GM19193 (cell line): Measurements from ENCODE around the gene TBC1D32.

ENCODE experiments used
- POLR2A ChIP-seq: IDR thresholded peaks from 4 replicates; pipeline ENCODE4 v1.6.1; 2011; ENCODE audit not compliant: insufficient read depth, insufficient read length; ENCODE audit errors: extremely low read depth

Gene TBC1D32

GRCh38 chr6:121263742-121264141, 70.5 kb downstream of the TBC1D32 start:
- TF ChIP-seq POLR2A: no peak

GRCh38 chr6:121260651-121261102, 73.6 kb downstream of the TBC1D32 start:
- TF ChIP-seq POLR2A: no peak

DNA sequence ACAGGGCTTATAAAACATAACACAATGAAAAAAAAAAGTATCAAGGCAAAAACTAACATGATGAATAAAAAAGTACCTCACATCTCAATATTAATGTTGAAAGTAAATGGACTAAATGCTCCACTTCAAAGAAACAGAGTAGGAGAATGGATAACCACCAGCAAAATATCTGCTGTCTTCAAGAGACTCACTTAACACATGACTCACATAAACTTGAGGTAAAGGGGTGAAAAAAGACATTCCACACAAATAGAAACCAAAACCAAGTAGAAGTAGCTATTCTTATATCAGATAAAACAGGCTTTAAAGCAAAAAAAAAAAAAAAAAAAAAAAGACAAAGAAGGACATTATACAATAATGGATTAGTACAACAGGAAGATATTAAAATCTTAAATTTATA, 86.9 kb downstream of the TBC1D32 start:
- TF ChIP-seq POLR2A: no peak

GRCh38 chr6:121242386-121242785, 91.9 kb downstream of the TBC1D32 start:
- TF ChIP-seq POLR2A: no peak

DNA sequence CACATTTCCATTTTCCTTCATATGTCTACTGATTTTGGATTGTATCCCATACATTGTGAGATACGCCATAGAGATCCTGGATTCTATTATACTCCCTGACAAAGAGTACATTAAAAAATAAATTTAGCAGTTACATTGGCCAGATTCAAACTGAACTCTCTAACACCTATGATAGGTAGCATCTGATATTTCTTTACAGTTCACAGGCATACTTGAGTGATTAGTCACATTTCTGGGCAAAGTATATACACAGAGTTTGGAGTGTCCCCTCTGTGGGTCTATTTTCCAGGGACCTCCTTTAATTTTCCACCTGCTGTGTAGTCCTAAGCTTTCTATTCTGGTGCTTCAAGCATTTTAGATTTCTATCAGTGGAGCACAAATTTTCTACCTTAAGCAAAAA, 96.4 kb downstream of the TBC1D32 start:
- no peak for TF ChIP-seq POLR2A

DNA sequence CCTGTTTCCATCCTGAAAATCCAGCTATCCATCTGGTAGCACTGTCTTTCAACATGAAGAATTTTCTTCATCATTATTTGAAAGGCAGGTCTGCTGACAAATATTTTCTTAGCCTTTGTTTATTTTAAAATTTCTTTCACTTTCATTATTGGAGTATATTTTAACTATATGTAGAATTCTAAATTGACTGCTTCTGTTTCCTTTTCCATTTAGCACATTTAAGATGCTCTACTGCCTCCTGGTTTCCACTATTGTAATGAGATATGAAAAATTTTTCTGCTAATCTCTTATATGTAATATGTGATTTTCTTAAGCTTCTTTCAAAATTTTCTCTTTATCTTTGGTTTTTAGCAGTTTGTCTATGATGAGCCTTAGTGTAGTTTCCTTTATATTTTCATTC, 97.3 kb downstream of the TBC1D32 start:
- no peak for TF ChIP-seq POLR2A

- no peak for TF ChIP-seq POLR2A
These were observed 98.9 kb downstream of the TBC1D32 start for GRCh38 chr6:121235386-121235785.

GRCh38 chr6:121223930-121224329, 110.3 kb downstream of the TBC1D32 start:
- TF ChIP-seq POLR2A: no peak

GRCh38 chr6:121223212-121223611, 111.1 kb downstream of the TBC1D32 start:
- TF ChIP-seq POLR2A: no peak

GRCh38 chr6:121222656-121223055, 111.6 kb downstream of the TBC1D32 start:
- no peak for TF ChIP-seq POLR2A

DNA sequence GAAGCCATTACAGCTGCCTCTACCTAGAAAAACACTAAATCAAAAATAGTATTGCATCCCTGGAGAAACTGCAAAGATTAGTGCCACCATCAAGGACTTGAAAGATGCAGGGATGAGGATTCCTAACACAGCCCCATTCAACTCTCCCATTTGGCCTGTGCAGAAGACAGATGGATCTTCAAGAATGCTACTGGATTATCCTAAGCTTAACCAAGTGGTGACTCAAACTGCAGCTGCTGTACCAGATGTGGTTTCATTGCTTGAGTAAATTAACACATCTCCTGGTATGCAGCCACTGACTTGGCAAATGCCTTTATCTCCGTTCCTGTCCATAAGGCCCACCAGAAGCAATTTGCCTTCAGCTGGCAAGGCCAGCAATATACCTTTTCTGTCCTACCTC, 117.4 kb downstream of the TBC1D32 start:
- no peak for TF ChIP-seq POLR2A

DNA sequence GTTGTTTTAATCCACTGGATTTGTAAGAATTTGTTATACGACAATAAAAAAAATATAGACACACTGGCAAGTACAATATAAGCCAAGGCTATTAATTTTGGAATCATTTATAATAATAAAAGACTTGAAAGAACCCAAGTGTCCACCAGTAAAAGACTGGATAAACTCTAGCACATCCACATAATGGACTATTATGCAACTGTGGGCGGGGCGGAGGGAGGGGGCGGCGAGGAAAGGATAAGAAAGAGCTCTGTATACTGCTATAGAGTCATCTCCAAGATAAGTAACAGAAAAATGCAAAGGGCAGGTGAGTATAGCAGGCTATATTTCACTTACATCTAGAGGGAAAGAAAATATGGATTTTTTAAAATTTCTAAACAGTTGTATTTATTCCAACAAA, 123.3 kb downstream of the TBC1D32 start:
- TF ChIP-seq POLR2A: no peak

DNA sequence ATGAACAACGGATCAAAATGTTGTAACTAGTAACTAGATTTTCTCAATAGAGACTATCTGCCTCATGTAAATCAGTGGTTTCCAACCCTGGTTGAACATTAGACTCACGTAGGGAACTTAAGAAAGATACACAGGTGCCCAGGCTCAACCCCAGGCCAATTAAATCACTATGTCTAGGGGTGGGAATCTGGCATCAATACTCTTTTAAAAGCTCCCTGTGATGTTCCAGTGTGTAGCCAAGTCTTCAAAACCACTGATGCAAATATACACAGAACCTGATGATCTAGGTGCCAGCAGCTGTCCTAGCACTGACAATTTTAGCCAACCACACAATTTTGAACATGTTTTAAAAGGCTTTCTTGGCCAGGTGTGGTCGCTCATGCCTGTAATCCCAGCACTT, 128.7 kb downstream of the TBC1D32 start:
- TF ChIP-seq POLR2A: no peak

- no peak for TF ChIP-seq POLR2A
These were observed 133.2 kb downstream of the TBC1D32 start for GRCh38 chr6:121201105-121201504.

GRCh38 chr6:121190122-121190521, 144.2 kb downstream of the TBC1D32 start:
- no peak for TF ChIP-seq POLR2A

DNA sequence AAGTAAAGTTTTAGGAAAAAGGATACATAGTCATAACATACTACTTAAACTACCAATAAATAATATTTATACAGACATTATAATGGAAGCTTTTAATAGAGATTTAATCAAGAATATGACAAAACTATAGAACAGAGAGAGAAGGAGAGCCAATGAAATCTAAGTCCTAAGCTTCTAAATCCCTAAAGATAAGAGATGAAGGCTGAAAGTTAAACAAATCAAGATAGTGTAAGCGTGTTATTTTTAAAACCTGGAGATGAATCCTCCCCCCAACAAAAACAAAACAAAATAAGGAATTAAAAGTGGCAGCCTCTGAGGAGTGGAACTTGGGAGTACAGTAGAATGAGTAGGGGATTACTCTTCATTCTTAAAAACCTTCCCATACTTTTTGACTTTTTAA, 145.9 kb downstream of the TBC1D32 start:
- no peak for TF ChIP-seq POLR2A

DNA sequence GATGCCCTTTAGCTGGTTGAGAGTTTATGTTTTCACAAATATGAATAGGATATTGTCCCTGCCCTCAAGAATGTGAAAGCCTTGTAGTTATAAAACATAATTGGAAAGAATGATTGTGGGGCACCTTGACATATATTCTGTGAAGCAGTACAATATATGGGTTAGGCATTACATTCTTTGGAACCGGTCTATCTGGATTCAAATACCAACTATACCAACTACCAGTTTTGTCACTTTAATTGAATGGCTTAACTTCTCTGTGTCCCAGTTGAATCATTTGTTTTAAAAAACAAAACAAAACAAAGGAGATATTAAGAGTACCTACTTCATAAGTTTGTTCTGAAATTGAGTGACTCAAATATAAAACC, 146.5 kb downstream of the TBC1D32 start:
- no peak for TF ChIP-seq POLR2A
